Activated T-helper 1 cell treated with anti-CD3 and anti-CD28 coated beads, Interleukin-12 subunit alpha, Interleukin-12 subunit beta, Interleukin-2, Interleukin-4 antibody, amounts not matched to agents 30 ng/mL and 10 ng/mL and 1 ng/mL, durations not matched to agents 14 hours and 24 hours and 36 hours (primary cell): ENCODE results near the gene RPH3AL. TPM values are rescaled to one million over a fixed set of nuclear protein-coding genes. Genes with fewer than 3 reads are reported as not detected.
"Not testable (repeated sequence)": the region's sequence is repeated elsewhere in the genome, so short reads cannot be mapped to it uniquely, and the experiment has no call there.

Source experiments
- DNase-seq: peaks from one replicate; pipeline ENCODE4 v3.0.0; 2021; ENCODE audit warnings: low spot score
- H3K27ac Mint-ChIP-seq: one replicate; pipeline ENCODE4 v1.8.0; 2021; ENCODE audit warnings: mild to moderate bottlenecking, mixed read lengths
- H3K27me3 Mint-ChIP-seq: one replicate; pipeline ENCODE4 v1.8.0; 2022; ENCODE audit warnings: mild to moderate bottlenecking, moderate library complexity, mixed read lengths; ENCODE audit not compliant: insufficient read depth
- H3K36me3 Mint-ChIP-seq: one replicate; pipeline ENCODE4 v1.8.0; 2021; ENCODE audit warnings: low read depth, mixed read lengths
- H3K4me1 Mint-ChIP-seq: one replicate; pipeline ENCODE4 v1.8.0; 2021; ENCODE audit warnings: low read depth, mixed read lengths
- H3K4me3 Mint-ChIP-seq: one replicate; pipeline ENCODE4 v1.8.0; 2021; ENCODE audit warnings: mild to moderate bottlenecking, moderate library complexity, mixed read lengths
- H3K9me3 Mint-ChIP-seq: one replicate; pipeline ENCODE4 v1.8.0; 2021; ENCODE audit warnings: mixed read lengths
- intact Hi-C: fragments of 100-400 bp; cut with micrococcal nuclease; formaldehyde crosslinking; loops from one replicate; pipeline ENCODE4 v1.15.1; 2024
- total RNA-seq: library from RNA; stranded (reverse); gene quantifications from 2 replicates; pipeline ENCODE4 v1.2.3, GENCODE V29; 2022

Gene RPH3AL
- total RNA-seq, 1 donor from 2014 or later: 2.3 TPM

- Mint-ChIP-seq H3K4me1 (no peaks in the 10 kb centered on the region), H3K4me3 (no peak overlapping the region), H3K9me3 (peaks cover 6% of the 10 kb centered on the region), H3K36me3 (no peaks in the 10 kb centered on the region), H3K27ac (no peak overlapping the region), H3K27me3 (peaks cover 3% of the 10 kb centered on the region)
- DNase-seq: no peak
- intact Hi-C loops: no loop called here
Measured at GRCh38 chr17:372157-373152, 19.8 kb upstream of the RPH3AL start.

GRCh38 chr17:371583-371982, 19.0 kb upstream of the RPH3AL start:
- H3K27me3 Mint-ChIP-seq: peaks cover under 1% of the 10 kb centered on the region
- intact Hi-C loops: no loop called here
- no peaks in the 10 kb centered on the region for H3K4me1 Mint-ChIP-seq
- H3K4me3 Mint-ChIP-seq: no peak overlapping the region
- peaks cover 6% of the 10 kb centered on the region for H3K9me3 Mint-ChIP-seq
- no peak for DNase-seq
- no peaks in the 10 kb centered on the region for H3K36me3 Mint-ChIP-seq
- no peak overlapping the region for H3K27ac Mint-ChIP-seq

GRCh38 chr17:367656-368055, 15.0 kb upstream of the RPH3AL start:
- H3K4me3 Mint-ChIP-seq, H3K27ac Mint-ChIP-seq, H3K9me3 Mint-ChIP-seq, DNase-seq, H3K4me1 Mint-ChIP-seq, intact Hi-C loops, H3K36me3 Mint-ChIP-seq, H3K27me3 Mint-ChIP-seq: not testable (repeated sequence)

- H3K4me1 Mint-ChIP-seq, H3K27me3 Mint-ChIP-seq, H3K27ac Mint-ChIP-seq, intact Hi-C loops, H3K4me3 Mint-ChIP-seq, H3K36me3 Mint-ChIP-seq, DNase-seq, H3K9me3 Mint-ChIP-seq: not testable (repeated sequence)
Measured at GRCh38 chr17:366657-367615, 14.3 kb upstream of the RPH3AL start.

- no peaks in the 10 kb centered on the region for H3K36me3 Mint-ChIP-seq
- H3K4me1 Mint-ChIP-seq: no peaks in the 10 kb centered on the region
- no peak overlapping the region for H3K27ac Mint-ChIP-seq
- peaks cover 6% of the 10 kb centered on the region for H3K9me3 Mint-ChIP-seq
- no peak for DNase-seq
- peaks cover 4% of the 10 kb centered on the region for H3K27me3 Mint-ChIP-seq
- intact Hi-C loops: no loop called here
- no peak overlapping the region for H3K4me3 Mint-ChIP-seq
Measured at GRCh38 chr17:364766-365165, 12.2 kb upstream of the RPH3AL start.

GRCh38 chr17:364308-364707, 11.7 kb upstream of the RPH3AL start:
- Mint-ChIP-seq H3K4me3 (no peak overlapping the region), H3K36me3 (no peaks in the 10 kb centered on the region), H3K27ac (no peak overlapping the region), H3K9me3 (peaks cover 6% of the 10 kb centered on the region), H3K27me3 (peaks cover 4% of the 10 kb centered on the region), H3K4me1 (no peaks in the 10 kb centered on the region)
- no peak for DNase-seq
- intact Hi-C loops: no loop called here

- no peaks in the 10 kb centered on the region for H3K9me3 Mint-ChIP-seq
- no peak overlapping the region for H3K27ac Mint-ChIP-seq
- no peak overlapping the region for H3K4me3 Mint-ChIP-seq
- intact Hi-C loops: no loop called here
- no peaks in the 10 kb centered on the region for H3K36me3 Mint-ChIP-seq
- no peak for DNase-seq
- no peaks in the 10 kb centered on the region for H3K4me1 Mint-ChIP-seq
- peaks cover 4% of the 10 kb centered on the region for H3K27me3 Mint-ChIP-seq
Measured at GRCh38 chr17:362721-363120, 10.1 kb upstream of the RPH3AL start.

- Mint-ChIP-seq H3K4me1 (no peaks in the 10 kb centered on the region), H3K36me3 (no peaks in the 10 kb centered on the region), H3K27ac (no peak overlapping the region), H3K4me3 (no peak overlapping the region), H3K9me3 (peaks cover 10% of the 10 kb centered on the region), H3K27me3 (peaks cover 2% of the 10 kb centered on the region)
- intact Hi-C loops: no loop called here
- DNase-seq: no peak
Measured at GRCh38 chr17:360092-360750, 7.6 kb upstream of the RPH3AL start.

GRCh38 chr17:358491-359151, 6.0 kb upstream of the RPH3AL start:
- Mint-ChIP-seq H3K36me3 (no peaks in the 10 kb centered on the region), H3K27ac (no peak overlapping the region)
- intact Hi-C loops: no loop called here

GRCh38 chr17:357644-358043, 5.0 kb upstream of the RPH3AL start:
- no peaks in the 10 kb centered on the region for H3K27me3 Mint-ChIP-seq
- H3K36me3 Mint-ChIP-seq: no peaks in the 10 kb centered on the region
- intact Hi-C loops: no loop called here
- H3K27ac Mint-ChIP-seq: no peak overlapping the region
- H3K9me3 Mint-ChIP-seq: peaks cover 13% of the 10 kb centered on the region
- H3K4me3 Mint-ChIP-seq: no peak overlapping the region
- no peaks in the 10 kb centered on the region for H3K4me1 Mint-ChIP-seq
- DNase-seq: no peak

More at GRCh38 chr17:358491-359151, 6.0 kb upstream of the RPH3AL start:
- no peak for DNase-seq
- Mint-ChIP-seq H3K4me1 (no peaks in the 10 kb centered on the region), H3K9me3 (peaks cover 13% of the 10 kb centered on the region), H3K27me3 (no peaks in the 10 kb centered on the region), H3K4me3 (no peak overlapping the region)

GRCh38 chr17:356671-357434, 4.2 kb upstream of the RPH3AL start:
- no peak overlapping the region for H3K4me3 Mint-ChIP-seq
- intact Hi-C loops: no loop called here
- no peaks in the 10 kb centered on the region for H3K4me1 Mint-ChIP-seq
- no peak overlapping the region for H3K27ac Mint-ChIP-seq
- peaks cover 13% of the 10 kb centered on the region for H3K9me3 Mint-ChIP-seq
- DNase-seq: no peak
- no peaks in the 10 kb centered on the region for H3K27me3 Mint-ChIP-seq
- H3K36me3 Mint-ChIP-seq: no peaks in the 10 kb centered on the region
